Naive thymus-derived CD4-positive, alpha-beta T cell (primary cell): ENCODE measurements around the gene RSPRY1. TPM values are rescaled to one million over a fixed set of nuclear protein-coding genes. Genes with fewer than 3 reads are reported as not detected.

Experiments
- ATAC-seq: fragments of 150-1000 bp; cut with Tn5 transposase; 2 replicates; pipeline ENCODE4 v1.10.0; 2021; ENCODE audit warnings: mild to moderate bottlenecking, moderate library complexity
- CTCF ChIA-PET: fragments of 350-600 bp; sonication (Branson Sonifier 250); formaldehyde crosslinking; loops from one replicate; lab custom pipeline; 2021; ENCODE audit warnings: antibody characterized with exemption; lab: Charles Lee
- POLR2A ChIA-PET: fragments of 350-600 bp; sonication (Branson Sonifier 250); formaldehyde crosslinking; loops from one replicate; lab custom pipeline; 2021; ENCODE audit warnings: antibody characterized with exemption, inconsistent platforms; lab: Charles Lee
- DNase-seq, 9 donors: peaks; one replicate each; pipeline versions ENCODE4 v3.0.0 to v3.0.0-alpha.2; 2020 to 2022; ENCODE audit warnings: mixed read lengths in 1 of 9
- H3K27ac ChIP-seq: one replicate; pipeline ENCODE4 v1.7.0; 2013; ENCODE audit warnings: mild to moderate bottlenecking, low read depth, low read length, moderate library complexity
- H3K27me3 ChIP-seq, 2 donors: one replicate each; pipeline ENCODE4 v1.7.0; 2013; ENCODE audit warnings: low read length in 2 of 2, mild to moderate bottlenecking in 2 of 2, moderate library complexity in 2 of 2; ENCODE audit not compliant: control insufficient read depth in 2 of 2, insufficient read depth in 2 of 2
- H3K36me3 ChIP-seq, 3 experiments: 1 replicate in 2 of 3; 2 replicates in 1 of 3; pipeline ENCODE4 v1.7.0; 2013; ENCODE audit warnings: low read length in 3 of 3, mild to moderate bottlenecking in 3 of 3, moderate library complexity in 1 of 3; ENCODE audit not compliant: insufficient read depth in 3 of 3, control insufficient read depth in 2 of 3
- H3K4me1 ChIP-seq, 2 donors: one replicate each; pipeline ENCODE4 v1.7.0; 2013; ENCODE audit warnings: low read length in 2 of 2, mild to moderate bottlenecking in 2 of 2, moderate library complexity in 1 of 2; ENCODE audit not compliant: control insufficient read depth in 2 of 2, insufficient read depth in 2 of 2
- H3K4me3 ChIP-seq: 2 replicates; pipeline ENCODE4 v1.7.0; 2013; ENCODE audit warnings: mild to moderate bottlenecking, low read length
- H3K9me3 ChIP-seq, 3 experiments: 1 replicate in 2 of 3; 2 replicates in 1 of 3; pipeline ENCODE4 v1.7.0; 2013; ENCODE audit warnings: low read length in 3 of 3; ENCODE audit not compliant: control insufficient read depth in 2 of 3
- H3K27ac Mint-ChIP-seq, 9 donors: one replicate each; pipeline ENCODE4 v1.8.0; 2020 to 2022; ENCODE audit warnings: mixed read lengths in 9 of 9, mild to moderate bottlenecking in 8 of 9, moderate library complexity in 5 of 9, inconsistent platforms in 2 of 9
- H3K27me3 Mint-ChIP-seq, 5 donors: one replicate each; pipeline ENCODE4 v1.8.0; 2021 to 2022; ENCODE audit warnings: mixed read lengths in 5 of 5, mild to moderate bottlenecking in 1 of 5
- H3K36me3 Mint-ChIP-seq, 5 donors: one replicate each; pipeline ENCODE4 v1.8.0; 2020 to 2022; ENCODE audit warnings: mixed read lengths in 5 of 5, mild to moderate bottlenecking in 3 of 5, inconsistent platforms in 1 of 5
- H3K4me1 Mint-ChIP-seq, 7 donors: one replicate each; pipeline ENCODE4 v1.8.0; 2020 to 2022; ENCODE audit warnings: mixed read lengths in 7 of 7, mild to moderate bottlenecking in 3 of 7, inconsistent platforms in 1 of 7
- H3K4me3 Mint-ChIP-seq, 10 donors: one replicate each; pipeline ENCODE4 v1.8.0; 2020 to 2022; ENCODE audit warnings: mild to moderate bottlenecking in 10 of 10, mixed read lengths in 10 of 10, moderate library complexity in 6 of 10, inconsistent platforms in 2 of 10
- H3K9me3 Mint-ChIP-seq, 11 donors: one replicate each; pipeline ENCODE4 v1.8.0; 2020 to 2022; ENCODE audit warnings: mixed read lengths in 11 of 11, mild to moderate bottlenecking in 4 of 11, inconsistent platforms in 1 of 11, moderate library complexity in 1 of 11
- intact Hi-C, 2 donors: fragments of 100-400 bp; cut with micrococcal nuclease; formaldehyde crosslinking; loops; one replicate each; pipeline ENCODE4 v1.15.1; 2023
- polyA plus RNA-seq, 2 donors: library from polyadenylated mRNA; unstranded; fragments of 300-500 nt; fragmentation: Illumina TruSeq; gene quantifications; one replicate each; pipeline ENCODE4 v1.2.3, GENCODE V29; 2021
- total RNA-seq, 6 experiments: library from RNA in 5 of 6; stranded (reverse) in 5 of 6; gene quantifications; 1 replicate in 5 of 6; 2 replicates in 1 of 6; pipeline ENCODE4 v1.2.3 and lab custom pipeline; 2021 to 2026

RSPRY1 gene
- total and polyA plus RNA-seq, 7 experiments from 2014 or later, result 22.2 to 40.5 (median 33.6) TPM

DNA sequence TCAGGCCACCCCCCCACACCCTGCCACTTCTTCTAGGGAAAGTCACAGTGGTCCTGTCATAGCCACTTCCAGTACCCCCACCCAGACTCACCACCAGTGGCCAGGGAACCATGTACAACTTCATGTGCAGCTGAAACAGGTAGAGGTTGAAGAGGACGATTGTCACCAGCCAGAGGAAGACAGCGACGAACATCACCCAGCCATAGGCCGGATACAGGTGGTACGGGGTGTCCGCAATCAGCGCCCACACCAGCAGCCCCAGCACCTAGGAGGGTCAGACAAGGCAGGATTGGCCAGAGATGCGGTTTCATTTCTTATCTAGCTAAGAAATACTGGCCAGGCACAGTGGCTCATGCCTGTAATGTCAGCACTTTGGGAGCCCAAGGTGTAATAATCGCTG, 75.7 kb downstream of the RSPRY1 start:
- Mint-ChIP-seq H3K27me3 (no peaks in the 10 kb centered on the region), H3K27ac (peak overlapping the region in 8 of 9 donors; percentile 31 to 97 (median 66)), H3K4me1 (peaks cover 11 to 52% (median 41%) of the 10 kb centered on the region in 7 donors), H3K36me3 (peaks cover 0 to 4% (median 0%) of the 10 kb centered on the region in 5 donors), H3K9me3 (no peaks in the 10 kb centered on the region), H3K4me3 (no peak overlapping the region)
- intact Hi-C loops, result no loop called here
- no peaks in the 10 kb centered on the region for H3K9me3 ChIP-seq
- H3K4me1 ChIP-seq, result peaks cover 9 to 30% of the 10 kb centered on the region in 2 donors
- H3K36me3 ChIP-seq, result peaks cover 0 to 3% (median 0%) of the 10 kb centered on the region in 3 experiments
- ChIA-PET CTCF (interaction anchor here (0.6 to 1.4 kb wide), 2 partner anchors 16 to 239 kb away, joined by 3 to 4 read pairs; no protein-coding TSS in a partner anchor), POLR2A (interaction anchor here (1.0 kb wide), 1 partner anchor 40 kb away, joined by 4 read pairs; no protein-coding TSS in a partner anchor)
- no peak for DNase-seq
- H3K27me3 ChIP-seq, result no peaks in the 10 kb centered on the region
- ATAC-seq, result no peak
- H3K27ac ChIP-seq, result no peak overlapping the region
- H3K4me3 ChIP-seq, result no peak overlapping the region

DNA sequence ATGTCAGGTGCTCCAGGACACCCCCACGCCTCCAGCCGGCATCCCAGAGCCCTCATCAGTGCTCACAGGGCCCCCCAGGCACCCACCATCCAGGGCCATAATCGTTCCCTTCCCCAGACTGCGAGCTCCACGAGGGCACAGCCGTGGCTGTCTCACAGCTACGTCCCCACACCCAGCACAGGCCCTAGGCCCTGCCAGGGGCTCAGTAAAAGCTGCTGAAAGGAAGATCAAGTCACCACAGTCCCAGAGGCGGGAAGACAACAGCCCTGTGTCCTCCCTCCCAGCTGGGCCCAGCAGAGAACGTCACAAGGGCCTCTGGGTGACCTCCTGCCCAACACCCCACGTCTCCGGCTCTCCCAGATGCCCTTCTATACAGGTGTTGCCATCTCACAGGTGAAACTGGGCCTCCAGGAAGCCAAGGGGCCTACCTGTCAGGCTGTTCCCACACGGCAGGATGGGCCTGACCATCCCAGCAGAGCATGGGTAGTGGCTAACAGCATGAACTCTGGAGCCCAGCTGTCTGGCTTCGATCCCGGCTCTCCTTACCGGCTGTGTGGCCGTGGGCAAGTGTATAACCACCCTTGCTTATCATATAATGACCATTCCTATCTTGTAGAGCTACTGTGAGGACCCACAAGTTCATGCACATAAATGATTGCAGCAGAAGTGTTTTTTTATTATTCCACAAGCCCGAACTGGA, 76.9 kb downstream of the RSPRY1 start:
- POLR2A ChIA-PET, result interaction anchor here (1.0 to 5.4 kb wide), 5 partner anchors 9 to 22 kb away, joined by 3 to 35 read pairs (median 5); partner anchors contain the start of genes ARL2BP and PLLP
- H3K4me3 ChIP-seq, result no peak overlapping the region
- H3K27ac ChIP-seq, result peak overlapping the region; percentile 13
- no peaks in the 10 kb centered on the region for H3K36me3 ChIP-seq
- H3K27me3 ChIP-seq, result no peaks in the 10 kb centered on the region
- DNase-seq (no peak), ATAC-seq (no peak)
- CTCF ChIA-PET, result interaction anchor here (1.4 kb wide), 1 partner anchor 17 kb away, joined by 3 read pairs; no protein-coding TSS in a partner anchor
- Mint-ChIP-seq H3K4me3 (peak overlapping the region in 1 of 10 donors; percentile 19), H3K27ac (peak overlapping the region in 8 of 9 donors; percentile 68 to 97 (median 86)), H3K4me1 (peaks cover 15 to 64% (median 47%) of the 10 kb centered on the region in 7 donors), H3K9me3 (no peaks in the 10 kb centered on the region), H3K27me3 (no peaks in the 10 kb centered on the region), H3K36me3 (no peaks in the 10 kb centered on the region)
- H3K4me1 ChIP-seq, result peaks cover 14 to 42% of the 10 kb centered on the region in 2 donors
- H3K9me3 ChIP-seq, result no peaks in the 10 kb centered on the region
- intact Hi-C loops, result no loop called here

DNA sequence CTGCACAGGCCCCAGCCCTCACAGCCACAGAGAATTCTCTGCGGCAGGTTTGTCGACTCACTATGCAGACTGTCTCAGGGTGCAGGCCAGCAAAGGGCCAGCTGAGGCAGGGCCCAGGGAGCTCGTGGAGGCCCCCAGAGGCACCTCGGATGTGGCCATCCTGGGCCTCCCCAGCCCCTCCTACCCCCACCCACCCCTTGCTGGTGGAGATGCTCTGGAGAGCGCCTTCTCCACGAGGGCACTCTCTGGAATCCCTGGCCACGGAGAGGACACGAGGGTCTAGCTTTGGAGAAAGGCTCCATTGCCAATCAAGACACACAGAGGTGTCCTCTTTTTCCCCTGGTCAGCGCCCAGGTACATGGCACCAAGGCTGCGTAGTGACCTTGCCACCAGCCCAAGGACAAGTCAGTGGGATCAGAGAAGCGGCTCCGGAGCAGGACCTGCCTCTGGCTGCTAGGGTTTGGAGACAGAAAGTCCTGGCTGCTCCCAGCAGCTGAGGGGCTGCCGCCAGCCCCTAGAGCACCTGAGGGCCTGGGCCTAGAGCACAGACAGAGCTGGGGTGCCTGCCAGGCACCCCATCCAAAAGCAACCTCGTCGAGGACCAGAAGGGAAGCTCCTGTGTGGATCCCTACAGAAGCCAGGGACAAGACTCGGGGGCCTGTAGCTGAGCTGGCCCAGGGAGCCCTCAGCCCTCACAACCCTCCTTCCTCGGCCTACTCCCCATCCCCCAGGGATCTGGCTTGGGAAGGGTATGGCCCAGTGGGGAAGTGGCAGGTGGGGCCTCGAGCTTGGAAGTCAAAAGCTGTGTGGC, 77.6 kb downstream of the RSPRY1 start:
- H3K4me1 ChIP-seq, result peaks cover 14 to 50% of the 10 kb centered on the region in 2 donors
- peak overlapping the region in 8 of 9 donors; percentile 59 to 97 (median 88) for H3K27ac Mint-ChIP-seq

DNA sequence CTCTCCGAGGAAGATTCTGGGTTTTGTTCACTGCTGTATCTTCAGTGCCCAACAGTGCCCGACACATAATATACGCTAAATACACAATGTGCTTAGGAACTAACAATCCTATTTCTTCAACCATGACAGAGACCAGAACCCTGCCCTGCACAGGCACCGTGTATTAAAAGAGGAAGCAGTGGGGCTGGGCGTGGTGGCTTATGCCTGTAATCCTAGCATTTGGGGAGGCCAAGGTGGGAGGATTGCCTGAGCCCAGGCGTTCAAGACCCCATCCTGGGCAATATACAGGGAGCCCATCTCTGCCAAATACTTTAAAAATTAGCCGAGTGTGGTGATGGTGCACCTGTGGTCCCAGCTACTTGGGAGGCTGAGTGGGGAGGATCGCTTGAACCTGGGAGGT, 78.3 kb downstream of the RSPRY1 start:
- H3K36me3 Mint-ChIP-seq, result no peaks in the 10 kb centered on the region
- peak overlapping the region in 8 of 9 donors; percentile 59 to 97 (median 84) for H3K27ac Mint-ChIP-seq
- Histone ChIP-seq H3K9me3 (no peaks in the 10 kb centered on the region), H3K4me3 (no peak overlapping the region), H3K4me1 (peaks cover 14 to 56% of the 10 kb centered on the region in 2 donors), H3K36me3 (no peaks in the 10 kb centered on the region), H3K27ac (peak overlapping the region; percentile 32), H3K27me3 (no peaks in the 10 kb centered on the region)
- peak overlapping the region in 2 of 10 donors; percentile 16 to 29 for H3K4me3 Mint-ChIP-seq
- H3K4me1 Mint-ChIP-seq, result peaks cover 20 to 70% (median 61%) of the 10 kb centered on the region in 7 donors
- intact Hi-C loops, result no loop called here
- ChIA-PET CTCF (interaction anchor here (0.6 to 1.0 kb wide), 3 partner anchors 9 to 153 kb away, joined by 3 to 4 read pairs (median 3); no protein-coding TSS in a partner anchor), POLR2A (interaction anchor here (1.3 to 5.4 kb wide), 3 partner anchors 12 to 18 kb away, joined by 3 to 36 read pairs (median 35); partner anchors contain the start of gene ARL2BP)
- no peaks in the 10 kb centered on the region for H3K27me3 Mint-ChIP-seq
- H3K9me3 Mint-ChIP-seq, result no peaks in the 10 kb centered on the region
- ATAC-seq (no peak), DNase-seq (no peak)

More for the DNA sequence above, 77.6 kb downstream of the RSPRY1 start:
- DNase-seq (no peak), ATAC-seq (no peak)
- H3K27ac ChIP-seq, result peak overlapping the region; percentile 32
- H3K4me3 ChIP-seq, result no peak overlapping the region
- Mint-ChIP-seq H3K4me3 (peak overlapping the region in 1 of 10 donors; percentile 16), H3K36me3 (no peaks in the 10 kb centered on the region), H3K27me3 (no peaks in the 10 kb centered on the region), H3K9me3 (no peaks in the 10 kb centered on the region), H3K4me1 (peaks cover 20 to 68% (median 55%) of the 10 kb centered on the region in 7 donors)
- H3K36me3 ChIP-seq, result no peaks in the 10 kb centered on the region
- H3K9me3 ChIP-seq, result no peaks in the 10 kb centered on the region
- CTCF ChIA-PET, result interaction anchor here (0.6 to 0.7 kb wide), 2 partner anchors 8 to 17 kb away, joined by 3 to 4 read pairs; no protein-coding TSS in a partner anchor
- intact Hi-C loops, result no loop called here
- H3K27me3 ChIP-seq, result no peaks in the 10 kb centered on the region
- POLR2A ChIA-PET, result interaction anchor here (1.0 to 5.4 kb wide), 6 partner anchors 13 to 21 kb away, joined by 3 to 36 read pairs (median 6); partner anchors contain the start of genes ARL2BP and PLLP

DNA sequence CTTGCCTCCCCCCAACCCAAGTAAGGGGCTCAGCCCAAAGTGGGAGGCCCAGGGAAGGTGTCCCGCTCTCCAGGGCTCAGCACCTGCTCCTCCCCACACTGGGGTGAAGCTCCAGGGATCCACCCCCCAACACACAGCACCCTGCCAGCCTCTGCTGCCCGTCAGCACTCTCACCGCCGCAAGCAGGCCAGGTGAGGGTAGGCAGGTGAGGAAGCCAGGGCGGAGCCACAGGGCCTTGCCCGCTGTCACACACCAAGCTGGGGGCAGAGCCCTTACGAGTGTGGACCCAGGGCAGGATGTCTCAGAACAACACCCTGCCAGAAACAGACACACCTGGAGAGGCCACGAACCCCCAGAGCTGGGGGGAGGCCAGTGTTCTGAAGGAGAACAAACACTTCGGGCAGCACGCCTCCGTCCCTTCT, 78.8 kb downstream of the RSPRY1 start:
- peak in 4 of 9 donors; percentile 28 to 42 (median 38) for DNase-seq
- POLR2A ChIA-PET, result interaction anchor here (1.3 to 5.4 kb wide), 3 partner anchors 12 to 19 kb away, joined by 3 to 36 read pairs (median 35); partner anchors contain the start of gene ARL2BP
- Histone ChIP-seq H3K4me3 (no peak overlapping the region), H3K9me3 (no peaks in the 10 kb centered on the region), H3K4me1 (peaks cover 14 to 57% of the 10 kb centered on the region in 2 donors), H3K36me3 (no peaks in the 10 kb centered on the region), H3K27me3 (no peaks in the 10 kb centered on the region), H3K27ac (peak overlapping the region; percentile 74)
- H3K27ac Mint-ChIP-seq, result peak overlapping the region in 8 of 9 donors; percentile 94 to 99 (median 98)
- peak; percentile 10 for ATAC-seq
- H3K27me3 Mint-ChIP-seq, result no peaks in the 10 kb centered on the region
- peak overlapping the region in 8 of 10 donors; percentile 6 to 77 (median 57) for H3K4me3 Mint-ChIP-seq
- CTCF ChIA-PET, result interaction anchor here (1.0 to 1.3 kb wide), 2 partner anchors 15 to 152 kb away, joined by 3 read pairs; no protein-coding TSS in a partner anchor
- no peaks in the 10 kb centered on the region for H3K9me3 Mint-ChIP-seq
- H3K36me3 Mint-ChIP-seq, result no peaks in the 10 kb centered on the region
- intact Hi-C loops, result no loop called here
- peaks cover 20 to 66% (median 62%) of the 10 kb centered on the region in 7 donors for H3K4me1 Mint-ChIP-seq
